Heart left ventricle (tissue), 13 donors: ENCODE data around the gene CASZ1.

Source experiments
- POLR2A ChIP-seq, 2 donors: fragments of 450-650 bp; IDR thresholded peaks; one replicate each; pipeline ENCODE4 v1.6.1; 2017; ENCODE audit warnings: antibody characterized with exemption in 2 of 2, mild to moderate bottlenecking in 2 of 2, moderate library complexity in 2 of 2
- TF ChIP-seq, protein P1 (sequence below), 12 donors: fragments of 200-600 bp; sonication (generic) in 4 of 12; IDR thresholded peaks; one replicate each; pipeline versions ENCODE4 v1.5.0 to v1.8.0; 2018 to 2022; ENCODE audit warnings: antibody characterized with exemption in 12 of 12, mild to moderate bottlenecking in 5 of 12
- donor health status: ischemic (EF 13 %, LVEDD 7.1; RV severe dilation, severe dysfunction).
- donor health status: DM: no; HTN: yes; CAD: no.
- donor health status: DM: no; HTN: no; CAD: no.
- donor health status: ischemic (EF 25% LVEDD 6.9; RV normal size, moderate dysfunction).
- donor health status: ischemic (EF 25% LVEDD 5.7; RV mildly dilated, moderate dysfunction).
- donor health status: ischemic (EF 35%, LVEDD 5.7; RV mildly dilated, moderate dysfunction).
- donor health status: nonischemic (EF 11% LVEDD 7.7; RV severe dilation, severe dysfunction).
- donor health status: DM: yes; HTN: yes; CAD: no.
- donor health status: PGD.
- donor health status: ischemic (EF 29% LVEDD 5.4; RV normal size, mild dysfunction).
- donor health status: nonischemic (EF 23%, LVEDD 6.1; RV moderate dilation, normal function).

- TF ChIP-seq, protein P1, sequence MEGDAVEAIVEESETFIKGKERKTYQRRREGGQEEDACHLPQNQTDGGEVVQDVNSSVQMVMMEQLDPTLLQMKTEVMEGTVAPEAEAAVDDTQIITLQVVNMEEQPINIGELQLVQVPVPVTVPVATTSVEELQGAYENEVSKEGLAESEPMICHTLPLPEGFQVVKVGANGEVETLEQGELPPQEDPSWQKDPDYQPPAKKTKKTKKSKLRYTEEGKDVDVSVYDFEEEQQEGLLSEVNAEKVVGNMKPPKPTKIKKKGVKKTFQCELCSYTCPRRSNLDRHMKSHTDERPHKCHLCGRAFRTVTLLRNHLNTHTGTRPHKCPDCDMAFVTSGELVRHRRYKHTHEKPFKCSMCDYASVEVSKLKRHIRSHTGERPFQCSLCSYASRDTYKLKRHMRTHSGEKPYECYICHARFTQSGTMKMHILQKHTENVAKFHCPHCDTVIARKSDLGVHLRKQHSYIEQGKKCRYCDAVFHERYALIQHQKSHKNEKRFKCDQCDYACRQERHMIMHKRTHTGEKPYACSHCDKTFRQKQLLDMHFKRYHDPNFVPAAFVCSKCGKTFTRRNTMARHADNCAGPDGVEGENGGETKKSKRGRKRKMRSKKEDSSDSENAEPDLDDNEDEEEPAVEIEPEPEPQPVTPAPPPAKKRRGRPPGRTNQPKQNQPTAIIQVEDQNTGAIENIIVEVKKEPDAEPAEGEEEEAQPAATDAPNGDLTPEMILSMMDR (IDR thresholded peaks at IDR 0.05): no peak
- no peak for TF ChIP-seq POLR2A (IDR thresholded peaks at IDR 0.05)
Measured at GRCh38 chr1:10589074-10589473, 207.4 kb downstream of the CASZ1 start.
